ENCODE results near the gene SOX5.

SOX5 gene

DNA sequence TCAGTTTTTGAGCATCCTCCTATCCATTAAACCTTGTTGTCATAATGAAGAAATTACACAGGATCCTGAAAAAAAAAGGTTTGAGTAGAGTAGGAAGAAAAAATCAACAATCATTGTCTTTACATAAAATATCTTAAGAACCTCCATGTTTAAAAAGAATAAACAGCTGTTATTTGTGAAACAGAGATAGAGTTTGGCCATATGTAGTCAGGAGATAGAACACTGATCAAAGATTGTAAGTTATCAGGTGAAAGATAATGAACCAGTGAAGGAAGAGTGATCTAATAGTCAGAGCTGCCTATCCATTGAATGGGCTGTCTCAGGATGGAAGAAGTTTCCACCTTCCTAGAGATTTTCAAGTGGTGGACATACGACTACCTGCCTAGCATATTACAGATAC lies 397.1 kb downstream of the SOX5 start:
- Histone ChIP-seq H3K9me3 (ENCODE audit: control insufficient read depth, low read length) (no peaks in the 10 kb centered on the region), H3K36me3 (ENCODE audit: control insufficient read depth, insufficient read depth, low read length) (no peaks in the 10 kb centered on the region), H3K4me1 (ENCODE audit: control insufficient read depth, insufficient read depth, low read length, poor library complexity, severe bottlenecking) (no peaks in the 10 kb centered on the region), H3K27me3 (replicated peaks; ENCODE audit: control insufficient read depth, insufficient read depth, low read length, poor library complexity, severe bottlenecking) (no peaks in the 10 kb centered on the region), H3K27ac (ENCODE audit: insufficient read depth, low read length, poor library complexity, severe bottlenecking) (no peak overlapping the region), H3K4me3 (ENCODE audit: insufficient read depth, low read depth, low read length, poor library complexity, severe bottlenecking) (no peak overlapping the region)
- DNase-seq: no peak

DNA sequence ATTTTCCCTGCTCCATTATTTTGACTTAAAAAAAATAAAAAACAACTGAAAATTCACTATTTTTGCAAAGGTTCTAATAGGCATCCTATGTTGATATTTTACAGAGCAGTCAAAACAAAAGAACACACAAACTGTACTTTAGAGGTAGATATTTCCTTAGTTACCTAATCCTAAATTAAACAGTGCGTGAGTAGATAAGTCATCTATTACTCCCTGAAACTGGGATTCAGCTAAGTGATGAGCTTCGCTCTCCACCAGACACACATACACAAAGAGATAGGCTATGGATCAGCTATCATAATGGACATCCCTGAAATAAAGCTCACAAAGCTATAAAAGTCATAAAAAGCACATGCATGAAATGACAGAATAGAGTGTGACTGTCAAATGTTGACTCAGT lies 398.7 kb downstream of the SOX5 start:
- Histone ChIP-seq H3K27me3 (replicated peaks; ENCODE audit: control insufficient read depth, insufficient read depth, low read length, poor library complexity, severe bottlenecking) (no peaks in the 10 kb centered on the region), H3K9me3 (ENCODE audit: control insufficient read depth, low read length) (no peaks in the 10 kb centered on the region), H3K4me3 (ENCODE audit: insufficient read depth, low read depth, low read length, poor library complexity, severe bottlenecking) (no peak overlapping the region), H3K4me1 (ENCODE audit: control insufficient read depth, insufficient read depth, low read length, poor library complexity, severe bottlenecking) (no peaks in the 10 kb centered on the region), H3K27ac (ENCODE audit: insufficient read depth, low read length, poor library complexity, severe bottlenecking) (no peak overlapping the region), H3K36me3 (ENCODE audit: control insufficient read depth, insufficient read depth, low read length) (no peaks in the 10 kb centered on the region)
- DNase-seq: no peak

DNA sequence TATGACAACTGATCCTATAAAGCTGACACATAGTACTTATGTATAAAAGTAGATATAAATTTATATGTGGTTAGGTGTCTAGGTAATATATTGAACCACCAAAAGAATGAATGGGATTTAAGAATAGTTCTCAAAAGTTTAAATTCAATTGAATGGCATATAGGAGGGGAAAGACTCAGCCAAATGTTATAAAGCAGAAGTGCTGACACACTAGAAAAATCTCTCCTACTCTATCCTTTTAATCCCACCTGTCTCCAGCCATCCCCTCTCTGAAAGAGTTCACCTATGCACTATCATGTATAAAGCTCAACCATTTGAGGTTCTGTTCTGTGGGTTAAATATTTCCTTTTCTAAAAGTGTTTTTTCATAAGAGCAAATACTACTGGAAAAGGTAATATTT lies 400.7 kb downstream of the SOX5 start:
- no peak overlapping the region for H3K27ac ChIP-seq (ENCODE audit: insufficient read depth, low read length, poor library complexity, severe bottlenecking)

DNA sequence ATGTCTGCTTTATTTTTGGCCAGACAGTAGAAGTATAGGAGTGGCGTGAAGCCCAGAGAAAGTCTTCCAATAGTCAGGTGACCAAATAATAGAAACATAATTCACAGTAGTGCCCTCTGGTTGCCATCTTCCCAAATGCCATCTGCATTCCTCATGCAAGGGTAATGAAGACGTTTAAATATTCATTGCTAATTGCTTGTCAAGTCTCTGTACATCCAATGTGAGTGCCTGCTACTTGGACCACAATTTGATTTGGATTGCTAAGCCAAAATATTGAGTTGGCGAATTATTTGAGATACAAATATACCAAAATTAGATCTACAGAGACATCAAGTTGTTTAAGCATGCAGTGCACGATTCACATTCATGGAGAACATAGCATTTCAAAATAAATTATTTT lies 402.7 kb downstream of the SOX5 start:
- no peak overlapping the region for H3K27ac ChIP-seq (ENCODE audit: insufficient read depth, low read length, poor library complexity, severe bottlenecking)
- DNase-seq: no peak
- H3K27me3 ChIP-seq (replicated peaks; ENCODE audit: control insufficient read depth, insufficient read depth, low read length, poor library complexity, severe bottlenecking): no peaks in the 10 kb centered on the region

More for the DNA sequence above, 400.7 kb downstream of the SOX5 start:
- Histone ChIP-seq H3K9me3 (ENCODE audit: control insufficient read depth, low read length) (no peaks in the 10 kb centered on the region), H3K36me3 (ENCODE audit: control insufficient read depth, insufficient read depth, low read length) (no peaks in the 10 kb centered on the region), H3K4me3 (ENCODE audit: insufficient read depth, low read depth, low read length, poor library complexity, severe bottlenecking) (no peak overlapping the region), H3K27me3 (replicated peaks; ENCODE audit: control insufficient read depth, insufficient read depth, low read length, poor library complexity, severe bottlenecking) (no peaks in the 10 kb centered on the region), H3K4me1 (ENCODE audit: control insufficient read depth, insufficient read depth, low read length, poor library complexity, severe bottlenecking) (no peaks in the 10 kb centered on the region)
- DNase-seq: no peak

DNA sequence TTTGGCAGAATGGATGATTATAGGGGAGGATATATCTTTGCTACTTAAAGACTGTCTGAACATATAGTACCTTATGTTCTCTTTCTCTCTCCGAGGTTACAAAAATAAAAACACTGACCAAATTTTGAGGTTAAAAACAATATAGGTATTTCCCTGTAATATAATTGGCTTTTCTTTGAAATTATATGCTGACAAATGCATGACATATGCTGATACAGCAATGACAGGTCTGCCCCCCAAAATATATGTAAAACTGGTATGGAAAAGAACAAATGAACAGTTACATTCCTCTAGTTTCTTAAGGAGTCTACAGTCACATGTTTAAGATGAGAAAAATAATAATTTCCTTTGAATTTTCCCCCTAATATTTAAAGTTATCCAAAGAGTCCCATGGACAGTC lies 405.7 kb downstream of the SOX5 start:
- H3K36me3 ChIP-seq (ENCODE audit: control insufficient read depth, insufficient read depth, low read length): no peaks in the 10 kb centered on the region
- DNase-seq: no peak
- no peaks in the 10 kb centered on the region for H3K27me3 ChIP-seq (replicated peaks; ENCODE audit: control insufficient read depth, insufficient read depth, low read length, poor library complexity, severe bottlenecking)
- H3K4me1 ChIP-seq (ENCODE audit: control insufficient read depth, insufficient read depth, low read length, poor library complexity, severe bottlenecking): no peaks in the 10 kb centered on the region
- no peaks in the 10 kb centered on the region for H3K9me3 ChIP-seq (ENCODE audit: control insufficient read depth, low read length)
- H3K27ac ChIP-seq (ENCODE audit: insufficient read depth, low read length, poor library complexity, severe bottlenecking): no peak overlapping the region
- no peak overlapping the region for H3K4me3 ChIP-seq (ENCODE audit: insufficient read depth, low read depth, low read length, poor library complexity, severe bottlenecking)

More for the DNA sequence above, 402.7 kb downstream of the SOX5 start:
- H3K36me3 ChIP-seq (ENCODE audit: control insufficient read depth, insufficient read depth, low read length): no peaks in the 10 kb centered on the region
- H3K9me3 ChIP-seq (ENCODE audit: control insufficient read depth, low read length): no peaks in the 10 kb centered on the region
- no peaks in the 10 kb centered on the region for H3K4me1 ChIP-seq (ENCODE audit: control insufficient read depth, insufficient read depth, low read length, poor library complexity, severe bottlenecking)
- no peak overlapping the region for H3K4me3 ChIP-seq (ENCODE audit: insufficient read depth, low read depth, low read length, poor library complexity, severe bottlenecking)

DNA sequence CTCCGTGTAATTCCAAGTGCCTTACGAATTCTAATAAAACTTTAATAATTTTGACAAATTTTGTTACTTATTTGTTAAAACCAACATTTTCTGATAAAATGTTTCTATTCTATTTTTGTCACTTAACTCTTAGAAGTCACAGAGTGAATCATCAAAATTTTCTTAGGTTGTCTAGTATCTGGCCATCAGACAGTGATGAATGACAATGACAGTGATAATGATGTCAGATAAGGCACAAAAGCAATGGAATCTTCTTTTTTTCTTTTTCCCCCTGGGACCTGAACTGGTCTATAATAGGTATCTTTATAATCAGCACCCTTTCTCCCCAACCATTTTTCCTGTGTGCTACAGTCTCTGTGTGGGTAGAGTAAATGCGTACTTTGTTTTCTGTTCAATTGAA lies 407.3 kb downstream of the SOX5 start:
- H3K27ac ChIP-seq (ENCODE audit: insufficient read depth, low read length, poor library complexity, severe bottlenecking): no peak overlapping the region
- no peaks in the 10 kb centered on the region for H3K9me3 ChIP-seq (ENCODE audit: control insufficient read depth, low read length)
- no peak for DNase-seq
- no peaks in the 10 kb centered on the region for H3K4me1 ChIP-seq (ENCODE audit: control insufficient read depth, insufficient read depth, low read length, poor library complexity, severe bottlenecking)
- H3K36me3 ChIP-seq (ENCODE audit: control insufficient read depth, insufficient read depth, low read length): no peaks in the 10 kb centered on the region
- no peak overlapping the region for H3K4me3 ChIP-seq (ENCODE audit: insufficient read depth, low read depth, low read length, poor library complexity, severe bottlenecking)
- H3K27me3 ChIP-seq (replicated peaks; ENCODE audit: control insufficient read depth, insufficient read depth, low read length, poor library complexity, severe bottlenecking): no peaks in the 10 kb centered on the region

DNA sequence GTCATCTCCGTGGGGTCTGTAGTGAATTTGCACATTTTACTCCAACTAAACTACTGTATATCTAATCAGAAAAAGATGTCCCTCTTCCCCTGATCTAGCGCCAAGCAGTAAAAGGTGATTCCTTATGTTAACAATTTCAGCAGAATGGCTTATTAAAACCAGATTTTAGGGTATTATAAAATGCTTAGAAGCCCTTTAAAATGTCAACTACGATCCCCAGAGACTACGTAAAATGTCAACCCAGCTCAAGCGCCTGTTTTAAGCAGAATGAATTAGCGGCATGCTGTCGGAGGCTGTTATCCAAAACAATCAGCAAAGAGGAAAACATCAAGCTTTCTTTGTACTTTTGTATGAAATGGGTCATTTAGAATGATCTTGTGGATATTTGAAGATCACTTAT lies 408.9 kb downstream of the SOX5 start:
- H3K36me3 ChIP-seq (ENCODE audit: control insufficient read depth, insufficient read depth, low read length): no peaks in the 10 kb centered on the region
- no peak overlapping the region for H3K27ac ChIP-seq (ENCODE audit: insufficient read depth, low read length, poor library complexity, severe bottlenecking)
- no peak overlapping the region for H3K4me3 ChIP-seq (ENCODE audit: insufficient read depth, low read depth, low read length, poor library complexity, severe bottlenecking)
- no peak for DNase-seq
- no peaks in the 10 kb centered on the region for H3K4me1 ChIP-seq (ENCODE audit: control insufficient read depth, insufficient read depth, low read length, poor library complexity, severe bottlenecking)
- H3K9me3 ChIP-seq (ENCODE audit: control insufficient read depth, low read length): no peaks in the 10 kb centered on the region
- no peaks in the 10 kb centered on the region for H3K27me3 ChIP-seq (replicated peaks; ENCODE audit: control insufficient read depth, insufficient read depth, low read length, poor library complexity, severe bottlenecking)

DNA sequence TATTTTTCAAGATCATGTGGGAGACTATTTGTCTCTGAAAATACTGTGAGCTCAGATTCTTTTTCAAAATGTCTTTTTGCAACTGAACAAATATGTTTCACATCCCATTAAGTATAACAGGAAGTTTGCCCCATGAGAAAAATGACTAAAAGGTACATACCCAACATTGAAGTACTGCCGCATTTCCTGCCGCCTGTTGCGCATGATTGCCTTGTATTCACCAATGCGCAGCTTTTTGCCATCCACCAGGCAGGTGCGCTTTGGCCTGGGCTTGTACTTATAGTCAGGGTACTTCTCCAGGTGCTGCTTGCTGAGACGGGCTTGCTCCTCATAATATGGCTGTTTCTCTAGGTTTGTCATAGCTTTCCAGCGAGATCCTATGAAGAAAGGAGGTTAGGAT lies 413.2 kb downstream of the SOX5 start:
- no peak for DNase-seq
- Histone ChIP-seq H3K9me3 (ENCODE audit: control insufficient read depth, low read length) (no peaks in the 10 kb centered on the region), H3K4me1 (ENCODE audit: control insufficient read depth, insufficient read depth, low read length, poor library complexity, severe bottlenecking) (no peaks in the 10 kb centered on the region), H3K27me3 (replicated peaks; ENCODE audit: control insufficient read depth, insufficient read depth, low read length, poor library complexity, severe bottlenecking) (no peaks in the 10 kb centered on the region), H3K27ac (ENCODE audit: insufficient read depth, low read length, poor library complexity, severe bottlenecking) (no peak overlapping the region), H3K36me3 (ENCODE audit: control insufficient read depth, insufficient read depth, low read length) (no peaks in the 10 kb centered on the region), H3K4me3 (ENCODE audit: insufficient read depth, low read depth, low read length, poor library complexity, severe bottlenecking) (no peak overlapping the region)

DNA sequence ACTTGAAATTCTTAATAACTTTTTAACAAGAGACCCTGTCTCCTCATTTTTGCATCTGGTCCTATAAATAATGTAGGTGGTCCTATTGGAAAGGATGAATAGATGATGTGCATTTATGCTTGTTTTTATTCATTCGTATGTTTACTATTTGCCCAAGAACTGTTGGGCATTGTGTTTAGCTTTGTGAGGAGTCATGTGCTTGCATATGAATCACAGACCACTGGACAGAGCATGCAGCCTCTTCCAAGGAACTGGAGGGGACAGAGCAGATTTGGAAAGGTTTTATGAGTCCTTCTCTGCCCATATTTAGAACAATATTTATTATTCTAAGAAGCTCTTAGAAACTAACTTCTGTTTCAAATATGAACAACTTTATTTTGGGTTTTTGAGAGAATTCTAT lies 414.0 kb downstream of the SOX5 start:
- Histone ChIP-seq H3K27me3 (replicated peaks; ENCODE audit: control insufficient read depth, insufficient read depth, low read length, poor library complexity, severe bottlenecking) (no peaks in the 10 kb centered on the region), H3K27ac (ENCODE audit: insufficient read depth, low read length, poor library complexity, severe bottlenecking) (no peak overlapping the region), H3K36me3 (ENCODE audit: control insufficient read depth, insufficient read depth, low read length) (no peaks in the 10 kb centered on the region), H3K9me3 (ENCODE audit: control insufficient read depth, low read length) (no peaks in the 10 kb centered on the region), H3K4me3 (ENCODE audit: insufficient read depth, low read depth, low read length, poor library complexity, severe bottlenecking) (no peak overlapping the region), H3K4me1 (ENCODE audit: control insufficient read depth, insufficient read depth, low read length, poor library complexity, severe bottlenecking) (no peaks in the 10 kb centered on the region)
- no peak for DNase-seq

DNA sequence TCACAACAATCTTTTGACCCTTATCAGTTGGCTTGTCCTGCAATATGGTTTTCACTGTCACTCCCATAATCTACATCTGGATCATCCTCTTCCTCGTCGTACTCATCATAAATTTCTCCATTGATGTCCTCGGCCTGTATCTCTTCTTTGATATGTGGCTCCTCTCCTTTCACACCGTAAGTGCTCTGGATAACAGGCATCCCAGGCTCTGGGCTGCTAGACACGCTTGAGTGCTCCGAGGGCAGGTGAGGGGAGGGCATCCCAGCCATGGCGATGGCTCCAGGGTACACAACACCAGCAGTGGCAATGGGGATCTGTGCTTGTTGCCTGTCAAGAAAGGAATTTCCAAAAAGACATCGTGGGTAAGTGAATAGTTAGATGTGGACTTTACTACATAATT lies 415.3 kb downstream of the SOX5 start:
- Histone ChIP-seq H3K4me1 (ENCODE audit: control insufficient read depth, insufficient read depth, low read length, poor library complexity, severe bottlenecking) (no peaks in the 10 kb centered on the region), H3K9me3 (ENCODE audit: control insufficient read depth, low read length) (no peaks in the 10 kb centered on the region), H3K4me3 (ENCODE audit: insufficient read depth, low read depth, low read length, poor library complexity, severe bottlenecking) (no peak overlapping the region), H3K36me3 (ENCODE audit: control insufficient read depth, insufficient read depth, low read length) (no peaks in the 10 kb centered on the region), H3K27me3 (replicated peaks; ENCODE audit: control insufficient read depth, insufficient read depth, low read length, poor library complexity, severe bottlenecking) (no peaks in the 10 kb centered on the region), H3K27ac (ENCODE audit: insufficient read depth, low read length, poor library complexity, severe bottlenecking) (no peak overlapping the region)
- no peak for DNase-seq

DNA sequence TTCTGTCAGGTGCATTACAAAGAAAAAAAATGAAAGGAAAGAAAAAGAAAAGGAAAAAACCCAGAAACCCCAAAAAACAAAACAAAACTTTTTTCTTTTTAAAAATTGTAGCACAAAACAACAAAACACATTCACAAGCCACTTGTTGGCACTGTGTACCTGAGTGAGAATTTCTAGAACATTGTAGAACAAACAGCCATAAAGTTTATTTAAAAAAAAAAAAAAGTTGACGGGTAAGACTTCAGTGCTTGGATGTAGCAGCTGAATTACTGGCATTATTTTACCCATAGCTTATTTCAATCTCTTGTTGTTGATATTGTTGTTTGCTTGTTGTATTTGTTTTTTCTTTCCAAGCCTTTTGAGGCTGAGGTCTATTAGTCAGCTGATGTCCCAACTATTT lies 415.8 kb downstream of the SOX5 start:
- Histone ChIP-seq H3K27me3 (replicated peaks; ENCODE audit: control insufficient read depth, insufficient read depth, low read length, poor library complexity, severe bottlenecking) (no peaks in the 10 kb centered on the region), H3K27ac (ENCODE audit: insufficient read depth, low read length, poor library complexity, severe bottlenecking) (no peak overlapping the region), H3K9me3 (ENCODE audit: control insufficient read depth, low read length) (no peaks in the 10 kb centered on the region), H3K36me3 (ENCODE audit: control insufficient read depth, insufficient read depth, low read length) (no peaks in the 10 kb centered on the region), H3K4me3 (ENCODE audit: insufficient read depth, low read depth, low read length, poor library complexity, severe bottlenecking) (no peak overlapping the region), H3K4me1 (ENCODE audit: control insufficient read depth, insufficient read depth, low read length, poor library complexity, severe bottlenecking) (no peaks in the 10 kb centered on the region)
- no peak for DNase-seq
